Liver (tissue), 3 donors: ENCODE results near the gene ILRUN.

Experiments used
- ATF3 ChIP-seq: IDR thresholded peaks from 2 replicates; pipeline ENCODE4 v1.6.1; 2016; ENCODE audit warnings: antibody characterized with exemption
- CTCF ChIP-seq: fragments of 150-350 bp; IDR thresholded peaks from 2 replicates; pipeline ENCODE4 v1.5.1; 2017; ENCODE audit warnings: improper control_type of control experiment, low read depth, low read length; ENCODE audit not compliant: missing input control
- FOXA1 ChIP-seq: IDR thresholded peaks from 2 replicates; pipeline ENCODE4 v1.6.1; 2016; ENCODE audit warnings: antibody characterized with exemption
- GABPA ChIP-seq, 2 donors: IDR thresholded peaks in 1 of 2; conservative IDR thresholded peaks in 1 of 2; 2 replicates each; pipeline ENCODE4 v1.6.1; 2016; ENCODE audit warnings: antibody characterized with exemption in 2 of 2, mild to moderate bottlenecking in 1 of 2, moderate library complexity in 1 of 2
- HNF4A ChIP-seq, 2 donors: conservative IDR thresholded peaks; 2 replicates each; pipeline ENCODE4 v1.6.1; 2016; ENCODE audit warnings: antibody characterized with exemption in 2 of 2, mild to moderate bottlenecking in 2 of 2
- JUND ChIP-seq, 2 donors: IDR thresholded peaks; 2 replicates each; pipeline ENCODE4 v1.6.1; 2016; ENCODE audit warnings: antibody characterized with exemption in 2 of 2
- RAD21 ChIP-seq, 2 donors: IDR thresholded peaks; 2 replicates each; pipeline ENCODE4 v1.6.1; 2016; ENCODE audit warnings: antibody characterized with exemption in 2 of 2, mild to moderate bottlenecking in 2 of 2
- REST ChIP-seq: IDR thresholded peaks from 2 replicates; pipeline ENCODE4 v1.6.1; 2016; ENCODE audit warnings: antibody characterized with exemption, mild to moderate bottlenecking
- TAF1 ChIP-seq: conservative IDR thresholded peaks from 2 replicates; pipeline ENCODE4 v1.6.1; 2016; ENCODE audit warnings: antibody characterized with exemption, mild to moderate bottlenecking
- ZBTB33 ChIP-seq: IDR thresholded peaks from 2 replicates; pipeline ENCODE4 v1.6.1; 2016; ENCODE audit warnings: antibody characterized with exemption
- donor health status: healthy.
- donor health status: healthy.

DNA sequence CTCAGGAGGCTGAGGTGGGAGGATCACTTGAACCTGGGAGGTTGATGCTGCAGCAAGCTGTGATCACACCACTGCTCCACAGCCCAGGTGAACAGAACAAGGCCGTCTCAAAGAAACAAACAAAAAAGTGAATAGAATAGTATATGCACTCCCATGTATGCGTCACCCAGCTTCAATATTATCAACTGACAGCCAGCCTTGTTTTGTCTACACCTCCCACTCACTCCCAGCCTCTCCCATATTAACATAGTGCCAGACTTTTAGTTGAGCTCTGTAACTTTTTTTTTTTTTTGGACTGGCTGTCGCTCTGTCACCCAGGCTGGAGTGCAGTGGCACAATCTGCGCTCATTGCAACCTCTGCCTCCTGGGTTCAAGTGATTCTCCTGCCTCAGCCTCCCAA, 18.1 kb upstream of the ILRUN start:
- TF ChIP-seq CTCF (no peak), ATF3 (no peak), REST (no peak), JUND (IDR thresholded peaks at IDR 0.05) (no peak), TAF1 (no peak), FOXA1 (no peak), RAD21 (IDR thresholded peaks at IDR 0.05) (no peak), ZBTB33 (no peak), HNF4A (conservative IDR thresholded peaks at IDR 0.05) (no peak), GABPA (IDR thresholded peaks at IDR 0.05 in 1 of 2, conservative IDR thresholded peaks at IDR 0.05 in 1 of 2) (no peak)
